ENCODE results near the gene CTNNA1. TPM values are rescaled to one million over a fixed set of nuclear protein-coding genes. Genes with fewer than 3 reads are reported as not detected.
A peak's percentile ranks its signal among the peaks of the same experiment; 100 is the strongest.

Gene CTNNA1, protein sequence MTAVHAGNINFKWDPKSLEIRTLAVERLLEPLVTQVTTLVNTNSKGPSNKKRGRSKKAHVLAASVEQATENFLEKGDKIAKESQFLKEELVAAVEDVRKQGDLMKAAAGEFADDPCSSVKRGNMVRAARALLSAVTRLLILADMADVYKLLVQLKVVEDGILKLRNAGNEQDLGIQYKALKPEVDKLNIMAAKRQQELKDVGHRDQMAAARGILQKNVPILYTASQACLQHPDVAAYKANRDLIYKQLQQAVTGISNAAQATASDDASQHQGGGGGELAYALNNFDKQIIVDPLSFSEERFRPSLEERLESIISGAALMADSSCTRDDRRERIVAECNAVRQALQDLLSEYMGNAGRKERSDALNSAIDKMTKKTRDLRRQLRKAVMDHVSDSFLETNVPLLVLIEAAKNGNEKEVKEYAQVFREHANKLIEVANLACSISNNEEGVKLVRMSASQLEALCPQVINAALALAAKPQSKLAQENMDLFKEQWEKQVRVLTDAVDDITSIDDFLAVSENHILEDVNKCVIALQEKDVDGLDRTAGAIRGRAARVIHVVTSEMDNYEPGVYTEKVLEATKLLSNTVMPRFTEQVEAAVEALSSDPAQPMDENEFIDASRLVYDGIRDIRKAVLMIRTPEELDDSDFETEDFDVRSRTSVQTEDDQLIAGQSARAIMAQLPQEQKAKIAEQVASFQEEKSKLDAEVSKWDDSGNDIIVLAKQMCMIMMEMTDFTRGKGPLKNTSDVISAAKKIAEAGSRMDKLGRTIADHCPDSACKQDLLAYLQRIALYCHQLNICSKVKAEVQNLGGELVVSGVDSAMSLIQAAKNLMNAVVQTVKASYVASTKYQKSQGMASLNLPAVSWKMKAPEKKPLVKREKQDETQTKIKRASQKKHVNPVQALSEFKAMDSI
- 302 and 349 TPM in 2 replicates for total RNA-seq (2021; fragmentation: NEBNext Ultra II Directional; extraction: Animal tissue kit (Norgen Biotek cat#: 25700))
- 115 and 124 TPM in 2 replicates for polyA plus RNA-seq (2011; rRNA removed)
- 159 TPM for polyA plus RNA-seq (2011; cell fraction: cytosol; rRNA removed)
- polyA plus RNA-seq (2011; cell fraction: nucleus; rRNA removed): 239 TPM
- 239 to 268 TPM (median 258 TPM) in 4 replicates for polyA plus RNA-seq (2012, experiment 1 of 2)
- 40.4 TPM for polyA plus RNA-seq (2012, experiment 2 of 2)
- polyA plus RNA-seq (2013, experiment 1 of 2): 134 TPM
- polyA plus RNA-seq (2013, experiment 2 of 2): 131 TPM
- 165 and 188 TPM in 2 replicates for polyA minus RNA-seq (2011; rRNA and poly(A)+ RNA removed)
- 179 TPM for polyA minus RNA-seq (2011; cell fraction: cytosol; rRNA and poly(A)+ RNA removed)
- 114 TPM for polyA minus RNA-seq (2011; cell fraction: nucleus; rRNA and poly(A)+ RNA removed)
- long read RNA-seq, experiment 1, transcript CTNNA1-236 (2 exons, 2,044 nt): major isoform, 15 of 279 reads
- long read RNA-seq, experiment 1, transcript CTNNA1-201 (18 exons, 3,756 nt): minor isoform, 11 of 279 reads
- long read RNA-seq, experiment 1, partial matches to known transcripts: 173 of 279 reads
- long read RNA-seq, experiment 1, other reads (novel, unspliced or antisense): 79 of 279 reads
- long read RNA-seq, experiment 2, transcript CTNNA1-201 (18 exons, 3,756 nt): major isoform, 47 of 69 reads
- long read RNA-seq, experiment 2, partial matches to known transcripts: 16 of 69 reads
- long read RNA-seq, experiment 2, other reads (novel, unspliced or antisense): 6 of 69 reads

DNA sequence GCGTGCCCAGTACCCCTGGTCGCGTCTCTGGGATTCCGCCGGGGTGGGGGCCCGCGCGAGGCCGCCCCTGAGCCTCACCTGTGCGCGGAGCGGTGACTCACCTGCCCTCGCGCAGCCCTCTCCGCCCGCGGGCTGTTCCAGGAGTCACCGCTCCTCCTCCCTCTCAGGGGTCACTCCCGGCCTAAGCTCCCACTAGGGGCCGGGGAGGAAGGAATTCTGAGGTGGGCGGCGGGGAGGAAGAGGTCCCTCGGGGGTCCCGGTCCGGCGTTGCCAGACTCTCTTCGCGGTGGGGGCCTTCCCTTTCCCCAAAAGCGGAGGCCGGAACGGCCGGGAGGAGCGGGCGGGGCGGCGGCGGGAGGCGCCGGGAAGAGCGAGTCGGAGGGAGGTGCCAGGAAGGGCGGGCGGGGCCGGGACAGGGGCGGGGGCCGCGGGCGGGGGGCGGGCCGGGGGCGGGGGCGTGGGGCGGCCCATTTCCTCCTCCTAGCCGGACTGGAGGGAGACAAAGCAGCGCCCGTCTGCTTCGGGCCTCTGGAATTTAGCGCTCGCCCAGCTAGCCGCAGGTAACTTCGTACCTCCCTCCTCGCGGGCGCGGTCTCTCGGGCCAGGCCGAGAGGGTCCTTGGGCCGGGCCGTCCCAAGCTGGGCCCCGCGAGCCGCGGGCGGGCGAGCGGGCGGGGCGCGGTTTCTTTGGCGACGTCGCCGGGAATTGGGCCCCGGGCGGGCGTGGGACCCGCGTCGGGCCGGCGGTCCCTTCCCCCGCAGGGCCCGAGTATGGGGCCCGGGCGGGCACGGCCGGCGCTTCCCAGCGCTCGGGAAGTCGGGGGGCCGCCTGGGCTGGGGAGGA is at the start of gene CTNNA1:
TSS of gene CTNNA1 (plus strand) at position 475 of the 843 bp plus-strand sequence. CDS start 28,500 bp downstream, outside the sequence.
- 1% methylated on average over 47 of the region's 102 CpGs; no CpG with 5 or more reads in 1 of the 2 experiments for WGBS, 2 experiments (ENCODE audit: extremely low coverage in 1 of 2, insufficient coverage in 1 of 2, insufficient read length in 1 of 2, insufficient replicate concordance in 2 of 2, low coverage in 1 of 2, low lambda C conversion rate in 2 of 2, missing lambda C conversion rate in 1 of 2)
- peak within 1 kb of the TSS; percentile 73 for H3K56ac ChIP-seq (replicated peaks; ENCODE audit: insufficient read length, low read depth, low read length)
- H2BK12ac ChIP-seq (ENCODE audit: low read depth, low read length): peak within 1 kb of the TSS; percentile 81; the same call in 1 of the 2 replicates
- peak within 1 kb of the TSS; percentile 91 for H2BK5ac ChIP-seq (ENCODE audit: low read depth, low read length)
- H3K9me3 ChIP-seq (ENCODE audit: insufficient read depth in 2 of 2, low read depth in 1 of 2, low read length in 1 of 2): peaks cover 5 to 7% of the 10 kb centered on the region in 2 experiments; a peak in 3 of 4 replicates
- FAIRE-seq (no peak), DNase-seq (ENCODE audit: low read depth in 1 of 2, low spot score in 2 of 2) (peak in 1 of 2 experiments; percentile 96)
- H4K91ac ChIP-seq (replicated peaks; ENCODE audit: insufficient read length, low read length): peak within 1 kb of the TSS; percentile 96
- peaks cover 37 to 42% of the 10 kb centered on the region in 2 experiments for H3K79me2 ChIP-seq (ENCODE audit: control insufficient read depth in 1 of 2, insufficient read depth in 2 of 2, low read length in 2 of 2)
- H4K5ac ChIP-seq (ENCODE audit: insufficient read length, low read depth, low read length): peak within 1 kb of the TSS; percentile 92
- POLR2A ChIA-PET (ENCODE audit: partially characterized antibody): interaction anchor here (0.6 to 3.6 kb wide), 37 partner anchors 9 to 1769 kb away, joined by 3 to 23 read pairs (median 4); partner anchors contain the start of genes HSPA9 and MATR3
- H3K27ac ChIP-seq (ENCODE audit: low read depth, low read length): peak within 1 kb of the TSS; percentile 85
- peak within 1 kb of the TSS; percentile 97 for H3K18ac ChIP-seq (ENCODE audit: extremely low read depth, low read length)
- H2AK5ac ChIP-seq (ENCODE audit: low read depth, low read length): peak within 1 kb of the TSS; percentile 90
- CTCF ChIA-PET (ENCODE audit: partially characterized antibody): interaction anchor here (0.6 to 2.0 kb wide), 9 partner anchors 14 to 422 kb away, joined by 3 to 7 read pairs (median 4); no protein-coding TSS in a partner anchor
- H2AFZ ChIP-seq (ENCODE audit: low read length): no peak within 1 kb of the TSS; the same call in 1 of the 2 replicates
- H3K4ac ChIP-seq (replicated peaks; ENCODE audit: insufficient read length, low read depth, low read length): peak within 1 kb of the TSS; percentile 13
- 0 out of 2 replicates have a peak within 1 kb of the TSS, but pooled peaks have one; percentile 16 for H2BK15ac ChIP-seq (ENCODE audit: low read length)
- peaks cover 0 to 17% (median 6%) of the 10 kb centered on the region in 4 experiments; a peak in 3 of 8 replicates for H3K36me3 ChIP-seq (ENCODE audit: control insufficient read depth in 2 of 4, insufficient read depth in 4 of 4, low read length in 3 of 4)
- peaks cover 11% of the 10 kb centered on the region; the same call in 1 of the 2 replicates for H3K23me2 ChIP-seq (ENCODE audit: low read depth, low read length)
- H3K4me1 ChIP-seq (replicated peaks in 1 of 4; ENCODE audit: control insufficient read depth in 3 of 4, insufficient read depth in 4 of 4, low read length in 3 of 4): peaks cover 2 to 11% (median 9%) of the 10 kb centered on the region in 4 experiments; a peak in 5 of 7 replicates
- no peak within 1 kb of the TSS for H3K23ac ChIP-seq (ENCODE audit: insufficient read length)
- no peak within 1 kb of the TSS for H3K14ac ChIP-seq (ENCODE audit: insufficient read length)
- H2BK120ac ChIP-seq (replicated peaks; ENCODE audit: low read depth, low read length): no peak within 1 kb of the TSS
- peak within 1 kb of the TSS; percentile 88 for H4K8ac ChIP-seq (ENCODE audit: extremely low read depth, insufficient read depth, low read length)
- H3K27me3 ChIP-seq (replicated peaks in 1 of 4; ENCODE audit: control insufficient read depth in 3 of 4, extremely low read depth in 1 of 4, insufficient read depth in 3 of 4, low read length in 3 of 4): no peaks in the 10 kb centered on the region
- H3K9ac ChIP-seq (replicated peaks in 1 of 4; ENCODE audit: extremely low read depth in 1 of 4, low read depth in 3 of 4, low read length in 3 of 4): peak within 1 kb of the TSS; percentile 81 to 89 (median 86)
- peak within 1 kb of the TSS; percentile 74 to 91 (median 82) for H3K4me3 ChIP-seq (ENCODE audit: extremely low read depth in 1 of 4, insufficient read depth in 2 of 4, low read depth in 3 of 4, low read length in 4 of 4)
- peaks cover 0 to 17% of the 10 kb centered on the region in 2 experiments for H4K20me1 ChIP-seq (replicated peaks in 1 of 2; ENCODE audit: control insufficient read depth in 1 of 2, insufficient read depth in 2 of 2, low read length in 2 of 2)
- peak within 1 kb of the TSS; percentile 79 to 98 for H3K4me2 ChIP-seq (ENCODE audit: insufficient read depth in 1 of 2, low read depth in 2 of 2, low read length in 2 of 2)
- H2BK20ac ChIP-seq (ENCODE audit: low read length): no peak within 1 kb of the TSS
- H3K79me1 ChIP-seq (ENCODE audit: low read depth, low read length): peaks cover 5% of the 10 kb centered on the region; the same call in 1 of the 2 replicates
- TF ChIP-seq SUZ12 (IDR thresholded peaks at IDR 0.05; ENCODE audit: low read length): no peak
- TF ChIP-seq CTBP2 (IDR thresholded peaks at IDR 0.05; ENCODE audit: borderline replicate concordance, insufficient read depth, insufficient read length, low read length): no peak
